Prostate gland (tissue), 2 donors: Measurements from ENCODE around the gene GLO1. TPM values are rescaled to one million over a fixed set of nuclear protein-coding genes. Genes with fewer than 3 reads are reported as not detected.
A peak's percentile ranks its signal among the peaks of the same experiment; 100 is the strongest.

Experiments
- DNase-seq: peaks from one replicate; pipeline ENCODE4 v3.0.0-alpha.2; 2019; ENCODE audit warnings: low spot score
- H3K27ac ChIP-seq, 2 donors: fragments of 200-600 bp; sonication (generic); 2 replicates each; pipeline ENCODE4 v1.5.1; 2017 to 2019
- H3K27me3 ChIP-seq: fragments of 200-600 bp; sonication (generic); replicated peaks from 2 replicates; pipeline ENCODE4 v1.5.1; 2019; ENCODE audit not compliant: insufficient read depth
- H3K36me3 ChIP-seq, 2 donors: fragments of 200-600 bp; sonication (generic); 1 replicate in 1 of 2; 2 replicates in 1 of 2; pipeline versions ENCODE4 v1.5.1 to v1.8.1; 2017 to 2019
- H3K4me1 ChIP-seq: fragments of 200-600 bp; sonication (generic); replicated peaks from 2 replicates; pipeline ENCODE4 v1.5.1; 2019
- H3K4me3 ChIP-seq, 2 donors: fragments of 200-600 bp; sonication (generic); 2 replicates each; pipeline ENCODE4 v1.5.1; 2017 to 2019
- H3K9me3 ChIP-seq: fragments of 200-600 bp; sonication (generic); 2 replicates; pipeline ENCODE4 v1.5.1; 2017
- POLR2A ChIP-seq: fragments of 450-650 bp; IDR thresholded peaks from one replicate; pipeline ENCODE4 v1.6.1; 2016; ENCODE audit warnings: antibody characterized with exemption, mild to moderate bottlenecking
- POLR2AphosphoS5 ChIP-seq: sonication (generic); formaldehyde crosslinking; IDR thresholded peaks from one replicate; pipeline ENCODE4 v1.6.1; 2017; ENCODE audit warnings: antibody characterized with exemption
- WGBS: methylation state at CpG from one replicate; pipeline ENCODE4 v1.1.5; 2018; 5-methylcytosine and 5-hydroxymethylcytosine counted together
- intact Hi-C: fragments of 100-400 bp; cut with DNase I; formaldehyde crosslinking; loops from one replicate; pipeline ENCODE4 v1.14.2; 2022
- total RNA-seq, 2 donors: library from RNA; depleted of rRNA; stranded (reverse); fragments of >200 nt; gene quantifications; one replicate each; pipeline ENCODE4 v1.1.0, GENCODE V29; 2016
- TF ChIP-seq, protein P1 (sequence below), 4 experiments: fragments of 200-600 bp in 2 of 4; fragments of 450-650 bp in 2 of 4; sonication (generic) in 2 of 4; IDR thresholded peaks; 1 replicate in 3 of 4; 2 replicates in 1 of 4; pipeline ENCODE4 v1.5.1; 2016 to 2019; ENCODE audit warnings: antibody characterized with exemption in 4 of 4, mild to moderate bottlenecking in 2 of 4, moderate library complexity in 2 of 4

The GLO1 gene
- total RNA-seq: 100 to 1,000 TPM in 1 of 2 donors, 10 to 100 TPM in 1; 93.7 to 176 TPM

DNA sequence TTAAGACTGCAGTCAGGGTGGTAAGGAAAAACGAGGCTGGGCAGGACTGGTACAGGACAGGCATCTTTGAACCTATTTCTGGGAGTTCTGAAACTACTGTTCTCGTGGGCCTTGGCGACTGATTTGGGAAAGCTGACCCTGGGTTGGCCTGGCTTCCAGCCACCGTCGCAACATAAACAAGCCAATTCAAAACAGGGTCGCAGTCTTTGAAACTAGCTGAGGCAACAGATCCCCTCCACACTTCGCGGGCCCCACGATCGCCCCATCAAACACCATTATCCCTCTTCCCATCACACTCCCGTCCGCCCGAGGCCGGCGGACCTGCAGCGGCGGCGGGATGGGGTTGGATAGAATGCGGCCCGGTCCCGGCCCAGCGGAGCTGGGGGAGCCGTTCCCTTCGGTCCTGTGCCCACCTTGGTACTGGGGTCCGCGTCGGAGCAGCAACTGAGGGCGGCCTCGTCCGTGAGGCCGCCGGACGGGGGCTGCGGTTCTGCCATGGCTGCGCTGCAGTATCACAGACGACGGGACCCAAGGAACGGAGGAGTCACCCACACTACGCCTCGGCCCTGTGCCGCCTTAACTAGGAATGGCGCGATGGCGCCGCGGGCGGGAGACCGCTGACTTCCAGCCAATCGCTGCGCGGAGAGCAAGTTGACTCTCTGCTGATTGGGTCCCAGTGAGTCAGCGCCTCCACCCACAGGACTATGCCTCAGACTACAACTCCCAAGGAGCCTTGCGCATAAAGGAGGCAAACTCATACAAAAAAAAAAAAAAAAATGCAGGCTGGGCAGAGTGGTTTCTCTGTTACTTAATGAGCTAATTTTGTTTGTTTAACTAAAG lies at the start of gene GLO1:
Gene GLO1 (minus strand): TSS at position 588 of the 840 bp plus-strand sequence. CDS start 91 bp downstream, at position 497.
- H3K27ac ChIP-seq: peak within 1 kb of the TSS; percentile 87 to 89
- intact Hi-C loops: loop anchor here (10.0 kb wide), 1 partner anchor 58 kb away; no protein-coding TSS in a partner anchor
- no peaks in the 10 kb centered on the region for H3K9me3 ChIP-seq
- under 1% methylated on average over 52 of the region's 53 CpGs for WGBS
- H3K27me3 ChIP-seq: no peaks in the 10 kb centered on the region
- peak within 1 kb of the TSS; percentile 73 to 82 for H3K4me3 ChIP-seq
- TF ChIP-seq POLR2A: peak; percentile 90
- peak; percentile 98 for TF ChIP-seq POLR2AphosphoS5
- TF ChIP-seq, protein P1, sequence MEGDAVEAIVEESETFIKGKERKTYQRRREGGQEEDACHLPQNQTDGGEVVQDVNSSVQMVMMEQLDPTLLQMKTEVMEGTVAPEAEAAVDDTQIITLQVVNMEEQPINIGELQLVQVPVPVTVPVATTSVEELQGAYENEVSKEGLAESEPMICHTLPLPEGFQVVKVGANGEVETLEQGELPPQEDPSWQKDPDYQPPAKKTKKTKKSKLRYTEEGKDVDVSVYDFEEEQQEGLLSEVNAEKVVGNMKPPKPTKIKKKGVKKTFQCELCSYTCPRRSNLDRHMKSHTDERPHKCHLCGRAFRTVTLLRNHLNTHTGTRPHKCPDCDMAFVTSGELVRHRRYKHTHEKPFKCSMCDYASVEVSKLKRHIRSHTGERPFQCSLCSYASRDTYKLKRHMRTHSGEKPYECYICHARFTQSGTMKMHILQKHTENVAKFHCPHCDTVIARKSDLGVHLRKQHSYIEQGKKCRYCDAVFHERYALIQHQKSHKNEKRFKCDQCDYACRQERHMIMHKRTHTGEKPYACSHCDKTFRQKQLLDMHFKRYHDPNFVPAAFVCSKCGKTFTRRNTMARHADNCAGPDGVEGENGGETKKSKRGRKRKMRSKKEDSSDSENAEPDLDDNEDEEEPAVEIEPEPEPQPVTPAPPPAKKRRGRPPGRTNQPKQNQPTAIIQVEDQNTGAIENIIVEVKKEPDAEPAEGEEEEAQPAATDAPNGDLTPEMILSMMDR (IDR thresholded peaks at IDR 0.05): no peak
- no peaks in the 10 kb centered on the region for H3K36me3 ChIP-seq
- peak; percentile 99 for DNase-seq
- H3K4me1 ChIP-seq: no peaks in the 10 kb centered on the region

DNA sequence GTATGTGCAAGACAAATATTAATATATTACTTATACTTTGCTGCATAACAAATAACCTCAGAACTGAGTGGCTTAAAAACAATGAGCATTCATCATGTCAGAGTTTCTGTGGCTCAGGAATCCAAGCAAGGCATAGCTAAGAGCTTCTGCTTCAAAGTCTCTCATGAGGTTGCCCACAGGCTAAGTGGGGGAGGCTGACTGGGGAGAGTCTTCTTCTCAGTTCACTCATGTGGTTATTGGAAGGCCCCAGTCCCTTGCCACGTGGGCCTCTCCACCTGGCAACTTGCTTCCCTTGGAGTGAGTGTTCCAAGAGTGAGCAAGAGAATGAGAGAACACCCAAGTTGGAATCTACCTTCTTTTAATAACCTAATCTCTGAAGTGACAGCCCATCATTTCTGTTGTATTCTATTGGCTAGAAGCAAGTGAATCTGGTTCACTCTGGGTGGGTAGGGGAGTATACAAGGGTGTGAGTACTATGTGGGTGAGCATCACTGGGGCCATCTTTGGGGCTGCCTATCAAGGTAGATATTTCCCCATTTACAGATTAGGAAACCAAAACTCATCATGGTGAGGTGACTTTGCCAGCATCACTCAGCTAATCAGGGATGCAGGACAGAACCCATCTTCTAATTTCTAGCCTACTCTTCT lies 48.1 kb upstream of the GLO1 start:
- H3K9me3 ChIP-seq: no peaks in the 10 kb centered on the region
- intact Hi-C loops: no loop called here
- no peaks in the 10 kb centered on the region for H3K36me3 ChIP-seq
- H3K4me1 ChIP-seq: no peaks in the 10 kb centered on the region
- H3K4me3 ChIP-seq: no peak overlapping the region
- H3K27me3 ChIP-seq: no peaks in the 10 kb centered on the region
- no peak for DNase-seq
- TF ChIP-seq, protein P1 (IDR thresholded peaks at IDR 0.05): no peak
- TF ChIP-seq POLR2AphosphoS5: no peak
- TF ChIP-seq POLR2A: no peak
- no peak overlapping the region for H3K27ac ChIP-seq
- WGBS: 72% methylated on average over 1 of the region's 1 CpG

DNA sequence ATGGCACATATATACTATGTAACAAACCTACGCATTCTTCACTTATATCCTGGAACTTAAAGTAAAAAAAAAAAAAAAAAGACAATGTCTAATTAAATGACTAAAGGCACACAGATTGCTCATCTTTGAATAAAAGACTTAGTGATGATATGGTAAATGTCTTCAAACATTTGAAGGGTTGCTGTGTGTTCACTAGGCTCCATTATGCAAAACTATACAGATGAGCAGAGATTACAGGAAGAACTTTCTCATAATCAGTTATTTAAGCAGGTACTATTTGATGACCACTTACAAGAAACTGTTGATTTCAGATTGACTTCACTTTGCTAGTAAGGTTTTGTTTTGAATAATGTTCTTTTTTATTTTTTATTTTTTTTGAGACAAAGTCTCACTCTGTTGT lies 46.5 kb upstream of the GLO1 start:
- H3K27me3 ChIP-seq: no peaks in the 10 kb centered on the region
- no peak overlapping the region for H3K4me3 ChIP-seq
- intact Hi-C loops: no loop called here
- TF ChIP-seq POLR2AphosphoS5 (no peak), POLR2A (no peak)
- TF ChIP-seq, protein P1 (IDR thresholded peaks at IDR 0.05): no peak
- H3K36me3 ChIP-seq: no peaks in the 10 kb centered on the region
- H3K27ac ChIP-seq: no peak overlapping the region
- no peak for DNase-seq
- H3K4me1 ChIP-seq: no peaks in the 10 kb centered on the region
- 100% methylated on average over 1 of the region's 1 CpG for WGBS
- H3K9me3 ChIP-seq: no peaks in the 10 kb centered on the region

DNA sequence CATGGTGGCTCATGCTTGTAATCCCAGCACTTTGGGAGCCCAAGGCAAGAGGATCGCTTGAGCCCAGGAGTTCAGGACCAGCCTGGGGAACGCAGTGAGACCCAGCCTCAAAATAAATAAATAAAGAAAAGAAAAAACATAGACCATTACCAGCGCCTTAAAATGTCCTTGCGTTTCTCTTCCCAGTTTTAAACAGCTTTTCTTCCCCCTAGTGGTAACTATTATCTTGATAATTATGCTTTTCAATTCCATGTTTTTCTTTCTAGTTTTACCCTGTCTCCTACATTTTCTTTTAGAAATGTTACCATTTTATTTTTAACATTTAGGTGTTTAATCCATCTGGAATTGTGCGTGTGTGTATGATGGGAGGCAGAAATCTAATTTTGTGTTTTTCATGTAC lies 36.6 kb upstream of the GLO1 start:
- Histone ChIP-seq H3K4me3 (no peak overlapping the region), H3K4me1 (no peaks in the 10 kb centered on the region), H3K36me3 (no peaks in the 10 kb centered on the region), H3K27me3 (no peaks in the 10 kb centered on the region), H3K27ac (no peak overlapping the region), H3K9me3 (no peaks in the 10 kb centered on the region)
- 36% methylated on average over 5 of the region's 5 CpGs for WGBS
- TF ChIP-seq POLR2AphosphoS5 (no peak), POLR2A (no peak)
- TF ChIP-seq, protein P1 (IDR thresholded peaks at IDR 0.05): peak in 2 of 4 experiments; percentile 28 to 55
- no peak for DNase-seq
- intact Hi-C loops: no loop called here
